ENCODE data around the gene BTRC. TPM values are rescaled to one million over a fixed set of nuclear protein-coding genes. Genes with fewer than 3 reads are reported as not detected.

Gene BTRC
- total RNA-seq, 2 donors from 2014 or later: 14.8 to 15.1 TPM

DNA sequence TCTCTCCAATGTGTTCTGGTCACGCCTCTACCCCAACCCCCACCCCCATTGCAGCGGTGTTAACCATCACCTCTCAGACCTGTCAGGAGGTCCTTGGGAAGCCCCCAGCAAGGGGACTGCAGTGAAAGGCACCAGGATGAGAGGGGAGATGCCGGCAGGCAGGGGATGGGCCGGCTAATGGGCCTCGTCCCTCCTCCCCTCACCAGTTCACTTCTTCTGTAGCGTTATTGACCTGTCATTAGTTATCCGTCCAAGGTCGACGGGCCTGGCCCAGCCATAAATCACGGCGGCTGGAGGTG is 215.3 kb downstream of the BTRC start:
- ATAC-seq (replicated peaks): no peak
- H3K27ac Mint-ChIP-seq: no peak overlapping the region
- peaks cover 6% of the 10 kb centered on the region for H3K4me1 Mint-ChIP-seq
- H3K4me3 Mint-ChIP-seq: peak overlapping the region; percentile 66
- H3K27me3 Mint-ChIP-seq: peaks cover 39% of the 10 kb centered on the region
- H3K9me3 Mint-ChIP-seq: no peaks in the 10 kb centered on the region
- H3K36me3 Mint-ChIP-seq (ENCODE audit: low read depth): no peaks in the 10 kb centered on the region

DNA sequence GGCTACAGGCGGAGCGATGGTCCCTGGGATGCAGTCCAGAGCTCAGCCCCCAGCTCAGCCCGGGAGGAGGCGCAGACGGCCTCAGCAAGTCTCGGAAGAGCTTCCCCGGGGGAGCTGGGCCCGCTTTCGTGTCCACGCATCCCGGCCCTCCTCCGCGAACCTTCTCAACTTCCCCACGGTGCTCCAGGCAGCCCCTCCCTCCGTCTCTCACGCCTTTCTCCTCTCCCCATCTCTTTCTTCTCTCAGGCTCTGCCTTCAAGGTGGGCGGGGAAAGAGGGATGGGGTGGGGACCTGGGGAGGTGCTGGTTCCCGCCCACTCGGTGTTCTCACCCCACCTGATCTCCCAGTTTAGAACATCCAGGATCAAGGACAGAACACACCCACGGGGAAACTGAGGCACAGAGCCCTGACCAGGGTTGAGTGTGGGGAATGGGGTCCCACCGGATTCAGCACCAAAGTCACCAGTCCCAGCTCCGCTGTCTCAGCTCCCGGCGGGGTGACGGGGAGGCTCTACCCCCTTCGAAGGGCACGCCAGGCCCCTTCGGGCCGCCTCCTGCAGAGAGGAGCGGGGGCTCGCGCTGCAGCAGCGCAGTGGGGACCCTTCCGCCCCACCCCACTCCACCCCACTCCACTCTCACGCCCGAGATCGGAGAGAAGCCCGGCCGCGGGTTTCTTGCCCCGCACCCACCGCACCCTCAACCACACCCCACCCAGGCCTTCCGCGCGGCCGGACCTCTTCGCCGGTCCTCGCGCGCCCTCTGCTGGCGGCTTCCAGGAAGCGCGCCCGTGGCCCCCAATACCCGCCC is 215.9 kb downstream of the BTRC start:
- Mint-ChIP-seq H3K36me3 (ENCODE audit: low read depth) (no peaks in the 10 kb centered on the region), H3K9me3 (no peaks in the 10 kb centered on the region), H3K4me1 (peaks cover 6% of the 10 kb centered on the region), H3K4me3 (peak overlapping the region; percentile 66), H3K27me3 (peaks cover 37% of the 10 kb centered on the region), H3K27ac (no peak overlapping the region)
- peak; percentile 87 for ATAC-seq (replicated peaks)

GRCh38 chr10:101570428-101571270 is 216.7 kb downstream of the BTRC start:
- no peaks in the 10 kb centered on the region for H3K9me3 Mint-ChIP-seq
- ATAC-seq (replicated peaks): peak; percentile 15
- H3K36me3 Mint-ChIP-seq (ENCODE audit: low read depth): no peaks in the 10 kb centered on the region
- peak overlapping the region; percentile 66 for H3K4me3 Mint-ChIP-seq
- H3K4me1 Mint-ChIP-seq: peaks cover 6% of the 10 kb centered on the region
- no peak overlapping the region for H3K27ac Mint-ChIP-seq
- H3K27me3 Mint-ChIP-seq: peaks cover 32% of the 10 kb centered on the region

GRCh38 chr10:101571271-101571925 is 217.4 kb downstream of the BTRC start:
- Mint-ChIP-seq H3K4me3 (no peak overlapping the region), H3K9me3 (no peaks in the 10 kb centered on the region), H3K27me3 (peaks cover 27% of the 10 kb centered on the region), H3K27ac (no peak overlapping the region), H3K36me3 (ENCODE audit: low read depth) (no peaks in the 10 kb centered on the region), H3K4me1 (peaks cover 6% of the 10 kb centered on the region)
- no peak for ATAC-seq (replicated peaks)

DNA sequence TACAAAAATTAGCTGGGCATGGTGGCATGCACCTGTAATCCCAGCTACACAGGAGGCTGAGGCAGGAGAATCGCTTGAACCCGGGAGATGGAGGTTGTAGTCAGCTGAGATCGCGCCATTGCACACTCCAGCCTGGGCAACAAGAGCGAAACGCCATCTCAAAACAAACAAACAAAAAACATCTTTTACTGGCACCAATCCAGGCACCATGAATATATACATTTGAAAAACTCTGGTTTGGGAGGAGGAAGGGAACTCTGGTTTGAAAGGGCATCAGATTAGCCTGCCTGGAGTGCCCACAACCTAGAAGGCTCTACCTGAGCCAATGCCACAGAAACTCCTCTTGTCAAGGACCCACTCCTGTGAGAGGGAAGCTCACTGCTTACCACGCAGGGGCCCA is 218.2 kb downstream of the BTRC start:
- no peaks in the 10 kb centered on the region for H3K36me3 Mint-ChIP-seq (ENCODE audit: low read depth)
- H3K4me3 Mint-ChIP-seq: no peak overlapping the region
- peaks cover 22% of the 10 kb centered on the region for H3K27me3 Mint-ChIP-seq
- H3K9me3 Mint-ChIP-seq: no peaks in the 10 kb centered on the region
- no peak overlapping the region for H3K27ac Mint-ChIP-seq
- ATAC-seq (replicated peaks): no peak
- peaks cover 3% of the 10 kb centered on the region for H3K4me1 Mint-ChIP-seq

- no peaks in the 10 kb centered on the region for H3K4me1 Mint-ChIP-seq
- ATAC-seq (replicated peaks): no peak
- H3K4me3 Mint-ChIP-seq: no peak overlapping the region
- H3K36me3 Mint-ChIP-seq (ENCODE audit: low read depth): no peaks in the 10 kb centered on the region
- H3K27ac Mint-ChIP-seq: no peak overlapping the region
- H3K9me3 Mint-ChIP-seq: no peaks in the 10 kb centered on the region
- H3K27me3 Mint-ChIP-seq: peaks cover 16% of the 10 kb centered on the region
Observed at GRCh38 chr10:101572785-101573184, 218.8 kb downstream of the BTRC start.

DNA sequence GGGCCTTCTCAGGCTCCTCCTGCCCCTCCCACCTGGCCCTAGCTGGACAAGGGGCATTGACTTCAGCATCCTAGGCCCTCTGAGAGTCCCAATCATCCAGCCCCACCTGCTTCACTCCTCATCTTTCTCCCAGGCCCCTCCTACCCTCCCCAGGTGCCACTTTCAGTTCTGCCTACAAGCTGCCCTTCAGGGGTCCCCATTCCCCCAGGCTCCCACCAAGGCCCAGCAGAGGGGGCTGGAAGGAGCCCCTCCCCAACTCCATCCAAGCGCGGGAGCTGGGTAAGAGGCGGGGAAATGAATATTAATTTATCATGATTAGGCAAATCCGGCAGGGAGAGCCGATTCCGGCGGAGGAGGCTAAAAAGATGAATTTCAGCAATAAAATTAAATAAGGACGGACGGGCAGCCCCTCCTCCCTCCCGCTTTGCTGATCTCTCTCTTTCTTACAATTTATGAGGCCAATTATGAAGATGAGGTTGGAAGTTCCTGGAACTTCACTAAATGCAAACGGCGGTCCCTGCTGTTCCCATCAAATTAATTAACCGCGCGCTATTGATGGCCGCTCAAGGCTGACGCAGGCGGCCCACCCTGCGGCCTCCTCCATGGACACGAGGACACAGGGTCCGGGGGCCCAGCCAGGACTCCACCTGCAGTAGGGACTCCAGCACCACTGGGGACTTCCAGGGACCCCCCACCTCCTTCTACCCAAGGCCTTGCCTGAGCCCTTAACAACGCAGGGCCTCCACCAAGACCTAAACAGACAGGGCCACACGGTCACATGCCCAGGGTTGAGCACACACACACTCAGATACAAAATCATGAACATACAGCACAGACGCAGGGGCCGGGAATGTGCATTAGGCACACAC is 220.2 kb downstream of the BTRC start:
- Mint-ChIP-seq H3K27me3 (peaks cover 5% of the 10 kb centered on the region), H3K9me3 (no peaks in the 10 kb centered on the region), H3K36me3 (ENCODE audit: low read depth) (no peaks in the 10 kb centered on the region), H3K4me3 (no peak overlapping the region), H3K4me1 (no peaks in the 10 kb centered on the region), H3K27ac (no peak overlapping the region)
- no peak for ATAC-seq (replicated peaks)

DNA sequence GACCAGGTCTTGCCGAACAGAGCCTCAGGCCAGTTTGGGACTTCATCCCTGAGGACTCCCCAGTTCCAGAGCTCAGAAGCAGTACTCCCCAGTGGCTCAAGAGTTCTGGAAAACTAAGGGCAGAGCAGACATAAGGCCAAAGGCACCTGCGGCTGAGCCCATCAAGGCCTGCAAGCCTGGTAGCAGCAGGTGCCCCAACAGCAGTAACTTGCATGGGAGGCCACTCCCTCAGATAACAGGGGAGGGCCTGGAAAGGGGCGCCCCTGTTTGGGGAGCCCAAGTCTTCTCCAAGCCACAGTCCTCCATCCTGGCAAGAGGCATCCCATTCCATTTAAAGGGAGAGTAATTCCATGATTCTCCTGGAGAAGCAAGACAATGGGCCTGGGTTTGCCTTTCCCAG is 221.1 kb downstream of the BTRC start:
- H3K9me3 Mint-ChIP-seq: no peaks in the 10 kb centered on the region
- no peak overlapping the region for H3K4me3 Mint-ChIP-seq
- ATAC-seq (replicated peaks): no peak
- peaks cover 4% of the 10 kb centered on the region for H3K36me3 Mint-ChIP-seq (ENCODE audit: low read depth)
- no peaks in the 10 kb centered on the region for H3K27me3 Mint-ChIP-seq
- no peaks in the 10 kb centered on the region for H3K4me1 Mint-ChIP-seq
- H3K27ac Mint-ChIP-seq: no peak overlapping the region

GRCh38 chr10:101575580-101576210 is 221.7 kb downstream of the BTRC start:
- Mint-ChIP-seq H3K4me1 (no peaks in the 10 kb centered on the region), H3K9me3 (no peaks in the 10 kb centered on the region), H3K4me3 (no peak overlapping the region), H3K27ac (no peak overlapping the region), H3K27me3 (no peaks in the 10 kb centered on the region), H3K36me3 (ENCODE audit: low read depth) (peaks cover 10% of the 10 kb centered on the region)
- no peak for ATAC-seq (replicated peaks)

GRCh38 chr10:101576211-101576863 is 222.4 kb downstream of the BTRC start:
- Mint-ChIP-seq H3K4me1 (no peaks in the 10 kb centered on the region), H3K4me3 (no peak overlapping the region), H3K36me3 (ENCODE audit: low read depth) (peaks cover 15% of the 10 kb centered on the region), H3K27me3 (no peaks in the 10 kb centered on the region), H3K9me3 (no peaks in the 10 kb centered on the region), H3K27ac (no peak overlapping the region)
- no peak for ATAC-seq (replicated peaks)

DNA sequence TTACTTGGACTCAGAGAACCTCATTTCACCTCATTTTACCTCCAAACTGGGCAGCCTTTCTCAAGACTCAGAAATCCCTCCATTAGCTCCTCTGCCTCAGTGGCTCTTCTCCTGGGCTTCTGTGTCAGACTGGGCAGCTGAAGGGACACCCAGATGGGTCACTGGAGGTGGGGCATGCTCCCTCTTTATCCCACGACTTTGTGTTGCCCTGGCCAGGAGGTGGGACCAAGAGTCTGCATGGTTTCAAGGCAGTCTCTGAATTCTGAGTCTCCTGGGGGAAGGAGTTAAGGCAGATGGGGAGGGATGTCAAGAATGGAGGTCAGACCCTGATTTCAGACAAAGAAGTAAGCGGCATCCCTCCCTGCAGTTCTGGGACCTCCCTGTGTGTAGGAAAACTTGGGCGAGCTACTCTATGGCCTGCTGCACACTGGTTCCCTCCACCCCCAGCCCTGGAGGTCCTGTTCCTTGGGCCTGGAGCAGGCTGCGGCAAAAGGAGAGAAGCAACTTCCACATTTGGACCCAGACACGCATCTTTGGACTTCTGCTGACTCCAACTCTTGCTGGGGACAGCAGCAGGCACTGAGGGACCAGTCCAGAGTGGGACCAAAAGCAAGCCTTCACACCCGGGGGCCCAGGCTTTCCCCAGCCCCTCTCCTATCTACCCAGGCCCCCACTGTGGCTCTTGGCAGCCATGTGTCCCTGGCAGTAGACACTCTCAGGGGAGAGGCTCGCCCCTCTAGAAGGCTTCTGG is 223.3 kb downstream of the BTRC start:
- no peaks in the 10 kb centered on the region for H3K4me1 Mint-ChIP-seq

DNA sequence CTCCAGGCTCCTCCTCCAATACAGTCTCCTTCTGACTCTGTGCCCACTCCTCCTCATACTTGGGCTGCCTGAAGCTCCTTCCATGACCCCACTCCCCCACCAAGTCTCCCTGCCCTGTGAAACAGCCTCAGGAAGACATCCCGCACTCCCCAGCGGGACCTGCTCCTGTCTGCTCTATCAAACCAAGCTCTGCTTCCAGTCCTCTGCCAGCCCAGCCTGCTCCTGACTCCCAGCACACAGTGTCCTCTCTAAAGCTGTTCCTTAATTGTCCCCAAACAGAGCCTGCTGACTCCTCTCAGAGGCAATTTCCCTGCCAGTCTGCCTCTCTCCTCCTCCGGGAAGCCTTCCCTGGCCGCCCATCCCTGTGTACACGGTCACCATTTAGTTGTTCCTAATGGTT is 224.2 kb downstream of the BTRC start:
- Mint-ChIP-seq H3K4me1 (no peaks in the 10 kb centered on the region), H3K36me3 (ENCODE audit: low read depth) (peaks cover 30% of the 10 kb centered on the region), H3K27ac (no peak overlapping the region), H3K9me3 (no peaks in the 10 kb centered on the region), H3K27me3 (no peaks in the 10 kb centered on the region), H3K4me3 (no peak overlapping the region)
- ATAC-seq (replicated peaks): no peak

More for the DNA sequence above, 223.3 kb downstream of the BTRC start:
- no peak for ATAC-seq (replicated peaks)
- Mint-ChIP-seq H3K27me3 (no peaks in the 10 kb centered on the region), H3K9me3 (no peaks in the 10 kb centered on the region), H3K4me3 (no peak overlapping the region), H3K27ac (peak overlapping the region; percentile 30), H3K36me3 (ENCODE audit: low read depth) (peaks cover 24% of the 10 kb centered on the region)

Data from activated T-helper 17 cell treated with anti-CD3 and anti-CD28 coated beads, Interleukin-2, amount 50 U/mL, for 72 hours (primary cell).